ENCODE results near the gene FUT2.

DNA sequence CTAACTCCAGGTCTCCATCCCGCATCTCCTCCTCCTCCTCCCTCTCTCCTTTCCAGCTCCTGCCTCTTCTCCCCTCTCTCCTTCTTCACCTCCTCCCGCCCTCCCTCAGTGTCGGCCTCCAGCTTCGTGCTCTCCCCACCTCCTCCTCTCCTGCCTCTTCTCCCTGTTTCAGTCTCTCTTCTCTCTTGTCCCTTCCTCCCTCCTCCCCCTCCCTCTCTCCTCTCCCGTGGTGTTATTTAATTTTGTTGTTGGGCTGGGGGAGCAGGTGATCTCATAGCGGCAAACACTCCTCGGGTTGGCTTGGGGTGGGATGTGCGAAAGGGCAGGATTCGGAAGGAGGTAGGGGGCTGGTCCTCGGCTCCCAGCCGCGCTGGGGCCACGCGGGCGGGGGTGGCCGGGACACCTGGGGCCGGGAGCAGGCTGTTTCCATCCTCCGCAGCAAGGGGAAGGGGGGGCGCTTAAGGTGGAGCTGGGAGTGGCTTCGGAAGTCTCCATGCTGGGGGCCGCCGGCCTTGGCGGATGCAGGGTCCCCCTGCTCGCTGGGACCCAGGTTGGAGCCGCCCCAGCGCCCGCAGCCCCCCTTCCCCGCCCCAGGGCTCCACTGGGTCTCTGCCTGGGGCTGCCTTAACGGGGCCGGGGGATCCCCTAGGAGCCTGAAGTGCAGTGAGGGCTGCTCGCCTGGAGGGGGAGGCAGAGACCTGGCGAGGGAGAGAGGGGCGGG lies 49.6 kb upstream of the FUT2 start, which contains the start of gene CA11:
- TF ChIP-seq POLR2AphosphoS5 (IDR thresholded peaks at IDR 0.05; ENCODE audit: low read depth, low read length) (no peak), SIN3A (IDR thresholded peaks at IDR 0.05; ENCODE audit: borderline replicate concordance, insufficient read depth, low read length) (no peak; the same call in 1 of the 2 replicates)
- TF ChIP-seq, protein P1, sequence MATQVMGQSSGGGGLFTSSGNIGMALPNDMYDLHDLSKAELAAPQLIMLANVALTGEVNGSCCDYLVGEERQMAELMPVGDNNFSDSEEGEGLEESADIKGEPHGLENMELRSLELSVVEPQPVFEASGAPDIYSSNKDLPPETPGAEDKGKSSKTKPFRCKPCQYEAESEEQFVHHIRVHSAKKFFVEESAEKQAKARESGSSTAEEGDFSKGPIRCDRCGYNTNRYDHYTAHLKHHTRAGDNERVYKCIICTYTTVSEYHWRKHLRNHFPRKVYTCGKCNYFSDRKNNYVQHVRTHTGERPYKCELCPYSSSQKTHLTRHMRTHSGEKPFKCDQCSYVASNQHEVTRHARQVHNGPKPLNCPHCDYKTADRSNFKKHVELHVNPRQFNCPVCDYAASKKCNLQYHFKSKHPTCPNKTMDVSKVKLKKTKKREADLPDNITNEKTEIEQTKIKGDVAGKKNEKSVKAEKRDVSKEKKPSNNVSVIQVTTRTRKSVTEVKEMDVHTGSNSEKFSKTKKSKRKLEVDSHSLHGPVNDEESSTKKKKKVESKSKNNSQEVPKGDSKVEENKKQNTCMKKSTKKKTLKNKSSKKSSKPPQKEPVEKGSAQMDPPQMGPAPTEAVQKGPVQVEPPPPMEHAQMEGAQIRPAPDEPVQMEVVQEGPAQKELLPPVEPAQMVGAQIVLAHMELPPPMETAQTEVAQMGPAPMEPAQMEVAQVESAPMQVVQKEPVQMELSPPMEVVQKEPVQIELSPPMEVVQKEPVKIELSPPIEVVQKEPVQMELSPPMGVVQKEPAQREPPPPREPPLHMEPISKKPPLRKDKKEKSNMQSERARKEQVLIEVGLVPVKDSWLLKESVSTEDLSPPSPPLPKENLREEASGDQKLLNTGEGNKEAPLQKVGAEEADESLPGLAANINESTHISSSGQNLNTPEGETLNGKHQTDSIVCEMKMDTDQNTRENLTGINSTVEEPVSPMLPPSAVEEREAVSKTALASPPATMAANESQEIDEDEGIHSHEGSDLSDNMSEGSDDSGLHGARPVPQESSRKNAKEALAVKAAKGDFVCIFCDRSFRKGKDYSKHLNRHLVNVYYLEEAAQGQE (IDR thresholded peaks at IDR 0.05; ENCODE audit: insufficient read depth in 1 of 2, low read depth in 2 of 2, low read length in 2 of 2) = no peak
